HEK293 (cell line): ENCODE data around the gene EIF1B.

ENCODE experiments used
- CTCF ChIA-PET: fragments of 350-600 bp; formaldehyde crosslinking; extraction: SDS; loops from one replicate; lab custom pipeline; 2021; ENCODE audit warnings: antibody characterized with exemption; lab: Yijun Ruan, JAX
- POLR2A ChIA-PET: fragments of 300-600 bp; formaldehyde crosslinking; extraction: SDS; loops from one replicate; lab custom pipeline; 2020; ENCODE audit warnings: antibody characterized with exemption, inconsistent platforms; lab: Yijun Ruan, JAX
- H3K27ac ChIP-seq: fragments of 200-500 bp; sonication (Bioruptor generic); 2 replicates; pipeline ENCODE4 v1.5.1; 2014; ENCODE audit warnings: low read depth, low read length, control low read depth, inconsistent platforms; ENCODE audit errors: extremely low read depth
- H3K36me3 ChIP-seq, 2 experiments: fragments of 200-500 bp in 1 of 2; sonication (Bioruptor generic) in 1 of 2; 1 replicate in 1 of 2; 2 replicates in 1 of 2; pipeline ENCODE4 v1.5.1; 2014 to 2017; ENCODE audit warnings: inconsistent platforms in 2 of 2, low read length in 2 of 2; ENCODE audit not compliant: control insufficient read depth in 2 of 2, insufficient read depth in 1 of 2
- H3K4me1 ChIP-seq: fragments of 200-500 bp; sonication (Bioruptor generic); 2 replicates; pipeline ENCODE4 v1.5.1; 2014; ENCODE audit warnings: mild to moderate bottlenecking, low read length, inconsistent platforms; ENCODE audit not compliant: control insufficient read depth, insufficient read depth
- H3K4me3 ChIP-seq: 2 replicates; pipeline ENCODE4 v1.5.1; 2011; ENCODE audit warnings: low read depth, mild to moderate bottlenecking, control low read depth, low read length, moderate library complexity
- H3K9me3 ChIP-seq: fragments of 200-500 bp; sonication (Bioruptor generic); 2 replicates; pipeline ENCODE4 v1.5.1; 2014; ENCODE audit warnings: low read depth, low read length, inconsistent platforms; ENCODE audit not compliant: control insufficient read depth, insufficient read depth
- GLI4 ChIP-seq: fragments of 450-650 bp; formaldehyde crosslinking; IDR thresholded peaks from 2 replicates; pipeline ENCODE4 v1.5.1; 2016; ENCODE audit warnings: missing biosample characterization, missing genetic modification characterization
- OVOL3 ChIP-seq: fragments of 450-650 bp; formaldehyde crosslinking; IDR thresholded peaks from 2 replicates; pipeline ENCODE4 v1.5.1; 2016; ENCODE audit warnings: missing biosample characterization, missing genetic modification characterization
- PRDM1 ChIP-seq: fragments of 450-650 bp; formaldehyde crosslinking; IDR thresholded peaks from 2 replicates; pipeline ENCODE4; 2016; ENCODE audit warnings: missing biosample characterization, missing genetic modification characterization
- YY2 ChIP-seq: fragments of 450-650 bp; formaldehyde crosslinking; IDR thresholded peaks from 2 replicates; pipeline ENCODE4 v1.5.1; 2016; ENCODE audit warnings: missing biosample characterization, missing genetic modification characterization
- ZBTB1 ChIP-seq: fragments of 450-650 bp; formaldehyde crosslinking; IDR thresholded peaks from 2 replicates; pipeline ENCODE4 v1.5.1; 2016; ENCODE audit warnings: missing biosample characterization, missing genetic modification characterization
- ZBTB20 ChIP-seq: fragments of 450-650 bp; formaldehyde crosslinking; IDR thresholded peaks from 2 replicates; pipeline ENCODE4 v1.5.1; 2016; ENCODE audit warnings: missing biosample characterization, missing genetic modification characterization
- ZNF155 ChIP-seq: fragments of 450-650 bp; formaldehyde crosslinking; IDR thresholded peaks from 2 replicates; pipeline ENCODE4 v1.5.1; 2016; ENCODE audit warnings: missing biosample characterization, missing genetic modification characterization
- ZNF19 ChIP-seq: fragments of 450-650 bp; formaldehyde crosslinking; IDR thresholded peaks from 2 replicates; pipeline ENCODE4; 2016; ENCODE audit warnings: missing biosample characterization, missing genetic modification characterization, low read depth
- ZNF239 ChIP-seq: fragments of 450-650 bp; formaldehyde crosslinking; IDR thresholded peaks from 2 replicates; pipeline ENCODE4 v1.5.1; 2016; ENCODE audit warnings: missing biosample characterization, missing genetic modification characterization
- ZNF274 ChIP-seq, 2 experiments: fragments of 200-500 bp in 1 of 2; fragments of 450-650 bp in 1 of 2; sonication (Bioruptor generic) in 1 of 2; formaldehyde crosslinking in 1 of 2; IDR thresholded peaks; 2 replicates each; pipeline versions ENCODE4 v1.5.1 to v1.6.1; 2014 to 2016; ENCODE audit warnings: borderline replicate concordance in 1 of 2, inconsistent platforms in 1 of 2, low read length in 1 of 2, missing biosample characterization in 1 of 2, missing genetic modification characterization in 1 of 2
- ZNF473 ChIP-seq: fragments of 450-650 bp; formaldehyde crosslinking; IDR thresholded peaks from 2 replicates; pipeline ENCODE4 v1.5.1; 2017; ENCODE audit warnings: missing biosample characterization, missing genetic modification characterization
- ZNF529 ChIP-seq: fragments of 450-650 bp; formaldehyde crosslinking; IDR thresholded peaks from 2 replicates; pipeline ENCODE4 v1.5.1; 2017; ENCODE audit warnings: missing genetic modification characterization, missing biosample characterization; ENCODE audit not compliant: insufficient replicate concordance
- ZNF548 ChIP-seq: fragments of 450-650 bp; formaldehyde crosslinking; IDR thresholded peaks from 2 replicates; pipeline ENCODE4 v1.5.1; 2016; ENCODE audit warnings: missing biosample characterization, missing genetic modification characterization
- ZNF596 ChIP-seq: fragments of 450-650 bp; IDR thresholded peaks from 2 replicates; pipeline ENCODE4 v1.5.0; 2018; ENCODE audit warnings: missing biosample characterization, mild to moderate bottlenecking, missing genetic modification characterization, moderate library complexity
- ZNF621 ChIP-seq: fragments of 450-650 bp; formaldehyde crosslinking; IDR thresholded peaks from 2 replicates; pipeline ENCODE4 v1.5.1; 2017; ENCODE audit warnings: missing biosample characterization, missing genetic modification characterization
- ZNF776 ChIP-seq: fragments of 450-650 bp; formaldehyde crosslinking; IDR thresholded peaks from 2 replicates; pipeline ENCODE4 v1.5.0; 2017; ENCODE audit warnings: missing biosample characterization, missing genetic modification characterization, borderline replicate concordance
- TF ChIP-seq, protein P1 (sequence below): fragments of 450-650 bp; formaldehyde crosslinking; conservative IDR thresholded peaks from 2 replicates; pipeline ENCODE4 v1.5.1; 2016; ENCODE audit warnings: low read depth, missing biosample characterization, missing genetic modification characterization
- TF ChIP-seq, protein P2 (sequence below): fragments of 450-650 bp; formaldehyde crosslinking; IDR thresholded peaks from 2 replicates; pipeline ENCODE4 v1.5.1; 2017; ENCODE audit warnings: missing biosample characterization, missing genetic modification characterization
- TF ChIP-seq, protein P3 (sequence below): fragments of 450-650 bp; formaldehyde crosslinking; IDR thresholded peaks from 2 replicates; pipeline ENCODE4 v1.5.1; 2016; ENCODE audit warnings: missing biosample characterization, missing genetic modification characterization

The EIF1B gene

DNA sequence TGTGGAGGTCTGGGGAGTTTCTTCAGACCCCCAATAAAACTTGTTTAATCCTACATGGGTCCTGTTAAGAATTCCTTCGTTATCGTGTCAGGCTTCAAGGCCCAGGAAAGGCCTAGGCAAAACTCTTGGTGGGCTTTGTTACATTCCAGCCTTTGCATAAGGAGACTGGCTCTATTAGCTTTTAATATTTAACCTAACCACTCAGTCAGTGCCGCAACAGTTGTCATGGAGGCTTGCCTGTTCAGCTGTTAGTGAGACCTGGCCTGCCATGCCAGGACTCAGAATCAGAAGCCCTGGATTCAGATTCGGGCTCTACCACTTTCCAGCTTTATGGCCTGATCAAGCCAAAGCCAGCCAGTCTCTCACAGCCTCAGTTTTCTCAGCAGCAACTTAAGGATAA is 19.6 kb downstream of the EIF1B start (continued):
- TF ChIP-seq, protein P1, sequence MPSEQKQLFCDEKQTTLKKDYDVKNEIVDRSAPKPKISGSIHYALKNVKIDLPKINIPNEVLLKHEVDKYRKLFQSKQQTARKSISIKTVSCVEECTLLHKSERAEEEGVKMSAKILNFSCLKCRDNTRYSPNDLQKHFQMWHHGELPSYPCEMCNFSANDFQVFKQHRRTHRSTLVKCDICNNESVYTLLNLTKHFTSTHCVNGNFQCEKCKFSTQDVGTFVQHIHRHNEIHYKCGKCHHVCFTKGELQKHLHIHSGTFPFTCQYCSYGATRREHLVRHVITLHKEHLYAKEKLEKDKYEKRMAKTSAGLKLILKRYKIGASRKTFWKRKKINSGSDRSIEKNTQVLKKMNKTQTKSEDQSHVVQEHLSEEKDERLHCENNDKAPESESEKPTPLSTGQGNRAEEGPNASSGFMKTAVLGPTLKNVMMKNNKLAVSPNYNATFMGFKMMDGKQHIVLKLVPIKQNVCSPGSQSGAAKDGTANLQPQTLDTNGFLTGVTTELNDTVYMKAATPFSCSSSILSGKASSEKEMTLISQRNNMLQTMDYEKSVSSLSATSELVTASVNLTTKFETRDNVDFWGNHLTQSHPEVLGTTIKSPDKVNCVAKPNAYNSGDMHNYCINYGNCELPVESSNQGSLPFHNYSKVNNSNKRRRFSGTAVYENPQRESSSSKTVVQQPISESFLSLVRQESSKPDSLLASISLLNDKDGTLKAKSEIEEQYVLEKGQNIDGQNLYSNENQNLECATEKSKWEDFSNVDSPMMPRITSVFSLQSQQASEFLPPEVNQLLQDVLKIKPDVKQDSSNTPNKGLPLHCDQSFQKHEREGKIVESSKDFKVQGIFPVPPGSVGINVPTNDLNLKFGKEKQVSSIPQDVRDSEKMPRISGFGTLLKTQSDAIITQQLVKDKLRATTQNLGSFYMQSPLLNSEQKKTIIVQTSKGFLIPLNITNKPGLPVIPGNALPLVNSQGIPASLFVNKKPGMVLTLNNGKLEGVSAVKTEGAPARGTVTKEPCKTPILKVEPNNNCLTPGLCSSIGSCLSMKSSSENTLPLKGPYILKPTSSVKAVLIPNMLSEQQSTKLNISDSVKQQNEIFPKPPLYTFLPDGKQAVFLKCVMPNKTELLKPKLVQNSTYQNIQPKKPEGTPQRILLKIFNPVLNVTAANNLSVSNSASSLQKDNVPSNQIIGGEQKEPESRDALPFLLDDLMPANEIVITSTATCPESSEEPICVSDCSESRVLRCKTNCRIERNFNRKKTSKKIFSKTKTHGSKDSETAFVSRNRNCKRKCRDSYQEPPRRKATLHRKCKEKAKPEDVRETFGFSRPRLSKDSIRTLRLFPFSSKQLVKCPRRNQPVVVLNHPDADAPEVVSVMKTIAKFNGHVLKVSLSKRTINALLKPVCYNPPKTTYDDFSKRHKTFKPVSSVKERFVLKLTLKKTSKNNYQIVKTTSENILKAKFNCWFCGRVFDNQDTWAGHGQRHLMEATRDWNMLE (tag by site-specific recombination) = no peak
- TF ChIP-seq ZBTB20 (tag by site-specific recombination) (no peak), ZNF596 (tag by site-specific recombination) (no peak), ZNF155 (tag by site-specific recombination) (no peak), YY2 (tag by site-specific recombination) (no peak), ZNF239 (tag by site-specific recombination) (no peak)
- TF ChIP-seq, protein P2, sequence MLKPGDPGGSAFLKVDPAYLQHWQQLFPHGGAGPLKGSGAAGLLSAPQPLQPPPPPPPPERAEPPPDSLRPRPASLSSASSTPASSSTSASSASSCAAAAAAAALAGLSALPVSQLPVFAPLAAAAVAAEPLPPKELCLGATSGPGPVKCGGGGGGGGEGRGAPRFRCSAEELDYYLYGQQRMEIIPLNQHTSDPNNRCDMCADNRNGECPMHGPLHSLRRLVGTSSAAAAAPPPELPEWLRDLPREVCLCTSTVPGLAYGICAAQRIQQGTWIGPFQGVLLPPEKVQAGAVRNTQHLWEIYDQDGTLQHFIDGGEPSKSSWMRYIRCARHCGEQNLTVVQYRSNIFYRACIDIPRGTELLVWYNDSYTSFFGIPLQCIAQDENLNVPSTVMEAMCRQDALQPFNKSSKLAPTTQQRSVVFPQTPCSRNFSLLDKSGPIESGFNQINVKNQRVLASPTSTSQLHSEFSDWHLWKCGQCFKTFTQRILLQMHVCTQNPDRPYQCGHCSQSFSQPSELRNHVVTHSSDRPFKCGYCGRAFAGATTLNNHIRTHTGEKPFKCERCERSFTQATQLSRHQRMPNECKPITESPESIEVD (tag by site-specific recombination) = no peak
- TF ChIP-seq, protein P3, sequence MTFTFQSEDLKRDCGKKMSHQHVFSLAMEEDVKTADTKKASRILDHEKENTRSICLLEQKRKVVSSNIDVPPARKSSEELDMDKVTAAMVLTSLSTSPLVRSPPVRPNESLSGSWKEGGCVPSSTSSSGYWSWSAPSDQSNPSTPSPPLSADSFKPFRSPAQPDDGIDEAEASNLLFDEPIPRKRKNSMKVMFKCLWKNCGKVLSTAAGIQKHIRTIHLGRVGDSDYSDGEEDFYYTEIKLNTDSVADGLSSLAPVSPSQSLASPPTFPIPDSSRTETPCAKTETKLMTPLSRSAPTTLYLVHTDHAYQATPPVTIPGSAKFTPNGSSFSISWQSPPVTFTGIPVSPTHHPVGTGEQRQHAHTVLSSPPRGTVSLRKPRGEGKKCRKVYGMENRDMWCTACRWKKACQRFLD = no peak

DNA sequence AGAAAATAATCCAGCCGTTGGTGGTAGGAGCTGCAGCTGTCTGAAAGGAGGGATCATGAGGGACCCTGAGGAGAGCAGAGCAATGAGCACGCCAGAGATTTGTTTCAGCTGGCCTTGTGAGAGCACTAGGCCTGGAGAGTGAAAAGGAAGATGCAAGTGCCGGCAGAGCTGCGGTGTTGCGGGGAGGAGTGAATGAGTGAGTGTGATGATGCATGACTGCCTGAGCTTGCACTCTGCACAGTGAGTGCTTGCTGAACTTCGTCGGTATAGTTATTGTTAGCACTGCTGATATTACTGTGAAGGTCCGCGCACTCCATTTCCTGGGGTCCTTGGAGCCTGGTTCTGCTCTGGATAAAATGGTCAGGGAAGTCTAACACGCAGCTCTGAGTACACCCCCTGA is 23.2 kb downstream of the EIF1B start:
- POLR2A ChIA-PET = no interaction called here
- H3K4me1 ChIP-seq = no peaks in the 10 kb centered on the region
- CTCF ChIA-PET = interaction anchor here (0.6 kb wide), 1 partner anchor 12 kb away, joined by 3 read pairs; no protein-coding TSS in a partner anchor
- no peak overlapping the region for H3K4me3 ChIP-seq
- no peak for TF ChIP-seq ZNF529 (tag by site-specific recombination)
- TF ChIP-seq ZNF548 (tag by site-specific recombination) = no peak
- no peak for TF ChIP-seq ZNF274 (IDR thresholded peaks at IDR 0.05; ENCODE audit: low read length)
- TF ChIP-seq ZNF274 (tag by site-specific recombination; IDR thresholded peaks at IDR 0.05; ENCODE audit: borderline replicate concordance) = no peak
- no peak for TF ChIP-seq PRDM1 (tag by site-specific recombination)
- no peak for TF ChIP-seq ZNF776 (tag by site-specific recombination)
- TF ChIP-seq ZBTB1 (tag by site-specific recombination) = no peak
- TF ChIP-seq ZNF19 (tag by site-specific recombination) = no peak
- no peak for TF ChIP-seq GLI4 (tag by site-specific recombination)
- TF ChIP-seq ZNF621 (tag by site-specific recombination) = no peak
- TF ChIP-seq ZNF473 = no peak
- no peak for TF ChIP-seq OVOL3 (tag by site-specific recombination)
- no peaks in the 10 kb centered on the region for H3K36me3 ChIP-seq
- H3K27ac ChIP-seq = no peak overlapping the region
- no peaks in the 10 kb centered on the region for H3K9me3 ChIP-seq
